HepG2 (cell line): ENCODE data around the gene C2orf92.

Experiments
- DPF2 ChIP-seq: sonication (generic); formaldehyde crosslinking; IDR thresholded peaks from 2 replicates; pipeline ENCODE4 v1.4.0; 2020; ENCODE audit warnings: mild to moderate bottlenecking, low read depth, missing genetic modification reagents, borderline replicate concordance
- MXI1 ChIP-seq: IDR thresholded peaks from 3 replicates; pipeline ENCODE4 v1.6.1; 2012; ENCODE audit warnings: low read depth, low read length, inconsistent platforms, borderline replicate concordance
- POLR2A ChIP-seq, 2 experiments: IDR thresholded peaks; 2 replicates each; pipeline ENCODE4 v1.6.1; 2011; ENCODE audit warnings: low read depth in 2 of 2, low read length in 2 of 2, mild to moderate bottlenecking in 1 of 2, moderate library complexity in 1 of 2; ENCODE audit not compliant: insufficient read depth in 1 of 2
- ZNF101 ChIP-seq: sonication (generic); formaldehyde crosslinking; IDR thresholded peaks from 2 replicates; pipeline ENCODE4 v1.4.0; 2020; ENCODE audit warnings: mild to moderate bottlenecking, low read depth, missing genetic modification reagents, borderline replicate concordance
- ZNF264 ChIP-seq: sonication (generic); formaldehyde crosslinking; IDR thresholded peaks from 2 replicates; pipeline ENCODE4 v1.4.0; 2020; ENCODE audit warnings: missing genetic modification reagents
- TF ChIP-seq, protein P1 (sequence below): sonication (generic); formaldehyde crosslinking; IDR thresholded peaks from 2 replicates; pipeline ENCODE4 v1.5.0; 2020; ENCODE audit warnings: mild to moderate bottlenecking, missing genetic modification reagents, moderate library complexity

DNA sequence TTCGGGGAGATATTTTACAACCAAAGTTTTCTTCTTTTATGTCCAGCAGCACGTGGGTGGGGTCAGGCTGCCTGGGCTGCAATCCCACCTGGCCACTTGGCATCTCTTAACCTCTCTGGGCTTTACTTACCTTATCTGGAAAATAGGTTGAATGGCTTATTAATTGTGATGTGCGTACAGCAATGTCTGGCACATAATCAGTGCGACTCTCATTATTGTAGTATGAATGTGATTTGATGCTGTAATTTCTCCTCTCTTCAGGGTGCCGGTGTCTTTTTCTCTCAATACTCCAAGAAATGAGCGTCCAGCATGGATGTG lies 41.8 kb downstream of the C2orf92 start:
- no peak for TF ChIP-seq ZNF101
- no peak for TF ChIP-seq POLR2A (IDR thresholded peaks at IDR 0.05; ENCODE audit: insufficient read depth in 1 of 2, low read depth in 2 of 2, low read length in 2 of 2)
- no peak for TF ChIP-seq ZNF264 (CRISPR knock-in tag)
- TF ChIP-seq DPF2 (CRISPR knock-in tag): no peak
- TF ChIP-seq, protein P1, sequence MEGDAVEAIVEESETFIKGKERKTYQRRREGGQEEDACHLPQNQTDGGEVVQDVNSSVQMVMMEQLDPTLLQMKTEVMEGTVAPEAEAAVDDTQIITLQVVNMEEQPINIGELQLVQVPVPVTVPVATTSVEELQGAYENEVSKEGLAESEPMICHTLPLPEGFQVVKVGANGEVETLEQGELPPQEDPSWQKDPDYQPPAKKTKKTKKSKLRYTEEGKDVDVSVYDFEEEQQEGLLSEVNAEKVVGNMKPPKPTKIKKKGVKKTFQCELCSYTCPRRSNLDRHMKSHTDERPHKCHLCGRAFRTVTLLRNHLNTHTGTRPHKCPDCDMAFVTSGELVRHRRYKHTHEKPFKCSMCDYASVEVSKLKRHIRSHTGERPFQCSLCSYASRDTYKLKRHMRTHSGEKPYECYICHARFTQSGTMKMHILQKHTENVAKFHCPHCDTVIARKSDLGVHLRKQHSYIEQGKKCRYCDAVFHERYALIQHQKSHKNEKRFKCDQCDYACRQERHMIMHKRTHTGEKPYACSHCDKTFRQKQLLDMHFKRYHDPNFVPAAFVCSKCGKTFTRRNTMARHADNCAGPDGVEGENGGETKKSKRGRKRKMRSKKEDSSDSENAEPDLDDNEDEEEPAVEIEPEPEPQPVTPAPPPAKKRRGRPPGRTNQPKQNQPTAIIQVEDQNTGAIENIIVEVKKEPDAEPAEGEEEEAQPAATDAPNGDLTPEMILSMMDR (CRISPR knock-in tag): no peak
- TF ChIP-seq MXI1: no peak
